Endothelial cell of umbilical vein (primary cell): Measurements from ENCODE around the gene ZNF354C. TPM values are rescaled to one million over a fixed set of nuclear protein-coding genes. Genes with fewer than 3 reads are reported as not detected.

Experiments
- BruUV-seq: library from RNA; stranded (reverse); fragments of 400-500 nt; replicated peaks from 2 replicates; lab custom pipeline; 2021; lab: Mats Ljungman, UMichigan
- CTCF ChIA-PET: fragments of 300-600, 350-600 bp; sonication (Branson Sonifier 250); formaldehyde crosslinking; loops from one replicate; lab custom pipeline; 2021; ENCODE audit warnings: antibody characterized with exemption, inconsistent platforms; lab: Charles Lee
- POLR2A ChIA-PET: fragments of 300-600, 350-600 bp; sonication (Branson Sonifier 250); formaldehyde crosslinking; loops from one replicate; lab custom pipeline; 2021; ENCODE audit warnings: antibody characterized with exemption, inconsistent platforms; lab: Charles Lee
- DNase-seq: peaks from one replicate; pipeline ENCODE4 v3.0.0-alpha.2; 2011; ENCODE audit warnings: low read depth, low spot score
- FAIRE-seq: peaks from 2 replicates; lab custom pipeline; 2011; peaks lifted over from hg19 to GRCh38; lab: Jason Lieb, UNC
- H2AFZ ChIP-seq: 2 replicates; pipeline ENCODE4 v1.6.0; 2012; ENCODE audit warnings: low read depth, low read length, control low read depth, inconsistent platforms
- H3K27ac ChIP-seq: 2 replicates; pipeline ENCODE4 v1.5.1; 2011; ENCODE audit warnings: low read depth, mild to moderate bottlenecking, control low read depth, low read length, moderate library complexity; ENCODE audit not compliant: insufficient read depth
- H3K27me3 ChIP-seq, 2 experiments: 2 replicates each; pipeline versions ENCODE4 v1.6.0 to v1.6.1; 2011; ENCODE audit warnings: low read length in 2 of 2, mixed read lengths in 1 of 2; ENCODE audit not compliant: control insufficient read depth in 2 of 2, insufficient read depth in 2 of 2
- H3K36me3 ChIP-seq, 2 experiments: 2 replicates in 1 of 2; 3 replicates in 1 of 2; pipeline ENCODE4 v1.5.1; 2011; ENCODE audit warnings: low read length in 2 of 2, mild to moderate bottlenecking in 1 of 2, moderate library complexity in 1 of 2; ENCODE audit not compliant: control insufficient read depth in 2 of 2, insufficient read depth in 2 of 2; ENCODE audit errors: extremely low read depth in 1 of 2
- H3K4me1 ChIP-seq: 3 replicates; pipeline ENCODE4 v1.5.1; 2011; ENCODE audit warnings: mild to moderate bottlenecking, low read length; ENCODE audit not compliant: control insufficient read depth, insufficient read depth; ENCODE audit errors: extremely low read depth
- H3K4me2 ChIP-seq: 2 replicates; pipeline ENCODE4 v1.6.1; 2011; ENCODE audit warnings: low read length, control low read depth, mixed read lengths; ENCODE audit not compliant: insufficient read depth
- H3K4me3 ChIP-seq, 3 experiments: fragments of 200-600 bp in 1 of 3; sonication (generic), shearing (Covaris generic) in 1 of 3; replicated peaks in 1 of 3; 2 replicates each; pipeline ENCODE4 v1.5.1; 2011 to 2016; ENCODE audit warnings: control low read depth in 3 of 3, low read length in 3 of 3, mild to moderate bottlenecking in 2 of 3, inconsistent platforms in 1 of 3, low read depth in 1 of 3, moderate library complexity in 1 of 3; ENCODE audit not compliant: insufficient read depth in 1 of 3
- H3K79me2 ChIP-seq: 2 replicates; pipeline ENCODE4 v1.6.0; 2012; ENCODE audit warnings: low read length, inconsistent platforms; ENCODE audit not compliant: control insufficient read depth, insufficient read depth
- H3K9ac ChIP-seq: replicated peaks from 2 replicates; pipeline ENCODE3; 2011; ENCODE audit warnings: low read length, control low read depth; ENCODE audit not compliant: insufficient read depth; ENCODE audit errors: extremely low read depth
- H3K9me1 ChIP-seq: replicated peaks from 3 replicates; pipeline ENCODE4 v1.6.0; 2011; ENCODE audit warnings: mild to moderate bottlenecking, low read length; ENCODE audit not compliant: control insufficient read depth, insufficient read depth; ENCODE audit errors: extremely low read depth
- H3K9me3 ChIP-seq: replicated peaks from 2 replicates; pipeline ENCODE4 v1.5.1; 2012; ENCODE audit warnings: low read length, inconsistent platforms; ENCODE audit not compliant: control insufficient read depth, insufficient read depth
- H4K20me1 ChIP-seq: replicated peaks from 2 replicates; pipeline ENCODE3; 2011; ENCODE audit warnings: mild to moderate bottlenecking, low read length; ENCODE audit not compliant: control insufficient read depth, insufficient read depth; ENCODE audit errors: extremely low read depth
- EZH2 ChIP-seq: IDR thresholded peaks from 2 replicates; pipeline ENCODE4 v1.6.1; 2012; ENCODE audit warnings: borderline replicate concordance, low read depth, mild to moderate bottlenecking, moderate library complexity, low read length, inconsistent platforms; ENCODE audit not compliant: severe bottlenecking
- FOS ChIP-seq: IDR thresholded peaks from 2 replicates; pipeline ENCODE4 v1.6.1; 2011; ENCODE audit warnings: mild to moderate bottlenecking, low read length, moderate library complexity, borderline replicate concordance; ENCODE audit not compliant: insufficient read depth
- GATA2 ChIP-seq: IDR thresholded peaks from 2 replicates; pipeline ENCODE4 v1.7.0; 2011; ENCODE audit warnings: low read depth, mild to moderate bottlenecking, moderate library complexity, mixed read lengths, low read length; ENCODE audit not compliant: insufficient read length, insufficient read depth
- JUN ChIP-seq: IDR thresholded peaks from 2 replicates; pipeline ENCODE4 v1.6.1; 2011; ENCODE audit warnings: borderline replicate concordance, low read depth; ENCODE audit not compliant: insufficient read length, insufficient read depth
- MYC ChIP-seq: IDR thresholded peaks from one replicate; pipeline ENCODE4 v1.6.1; 2011; ENCODE audit warnings: mild to moderate bottlenecking, low read depth, low read length
- POLR2A ChIP-seq: IDR thresholded peaks from 2 replicates; pipeline ENCODE4 v1.6.1; 2012; ENCODE audit warnings: low read depth, mild to moderate bottlenecking, control low read depth, low read length
- POLR2AphosphoS5 ChIP-seq: IDR thresholded peaks from 2 replicates; pipeline ENCODE4 v1.6.1; 2012; ENCODE audit warnings: low read depth, mild to moderate bottlenecking, control low read depth, low read length, moderate library complexity; ENCODE audit not compliant: insufficient read depth
- dilution Hi-C: fragments of 300-500 bp; cut with MboI; formaldehyde crosslinking; loops from one replicate; pipeline ENCODE4 v1.15.0; 2019; ENCODE audit warnings: low sequenced_read_pairs; ENCODE audit not compliant: extremely low pct_ligation_motif_present
- intact Hi-C: fragments of 100-400 bp; cut with micrococcal nuclease; formaldehyde crosslinking; loops from one replicate; pipeline ENCODE4 v1.10.0; 2022
- polyA plus RNA-seq, 4 experiments: library from polyadenylated mRNA; depleted of rRNA in 3 of 4; stranded (reverse) in 3 of 4; unstranded in 1 of 4; fragments of >200 nt; gene quantifications; 2 replicates each; pipeline versions ENCODE4 v1.2.1 to v1.2.3, GENCODE V29; 2011 to 2012; ENCODE audit warnings: missing spikeins in 1 of 4
- total RNA-seq: library from RNA; stranded (reverse); gene quantifications from 2 replicates; pipeline ENCODE4 v1.2.3, GENCODE V29; 2021
- TF ChIP-seq, protein P1 (sequence below): IDR thresholded peaks from 2 replicates; pipeline ENCODE4 v1.6.1; 2011; ENCODE audit not compliant: insufficient read depth, insufficient read length
- TF ChIP-seq, protein P2 (sequence below), 2 donors: IDR thresholded peaks; 1 replicate in 1 of 2; 2 replicates in 1 of 2; pipeline ENCODE4 v1.5.1; 2011; ENCODE audit warnings: low read length in 2 of 2, mild to moderate bottlenecking in 2 of 2, moderate library complexity in 2 of 2, control low read depth in 1 of 2, inconsistent platforms in 1 of 2, low read depth in 1 of 2; ENCODE audit not compliant: insufficient read depth in 1 of 2; ENCODE audit errors: extremely low read depth in 1 of 2

Gene ZNF354C
- total and polyA plus RNA-seq, 2 donors (not counting 3 experiments of a cell fraction or from before 2014, with no cell fraction given) = 1.5 to 4.7 TPM

DNA sequence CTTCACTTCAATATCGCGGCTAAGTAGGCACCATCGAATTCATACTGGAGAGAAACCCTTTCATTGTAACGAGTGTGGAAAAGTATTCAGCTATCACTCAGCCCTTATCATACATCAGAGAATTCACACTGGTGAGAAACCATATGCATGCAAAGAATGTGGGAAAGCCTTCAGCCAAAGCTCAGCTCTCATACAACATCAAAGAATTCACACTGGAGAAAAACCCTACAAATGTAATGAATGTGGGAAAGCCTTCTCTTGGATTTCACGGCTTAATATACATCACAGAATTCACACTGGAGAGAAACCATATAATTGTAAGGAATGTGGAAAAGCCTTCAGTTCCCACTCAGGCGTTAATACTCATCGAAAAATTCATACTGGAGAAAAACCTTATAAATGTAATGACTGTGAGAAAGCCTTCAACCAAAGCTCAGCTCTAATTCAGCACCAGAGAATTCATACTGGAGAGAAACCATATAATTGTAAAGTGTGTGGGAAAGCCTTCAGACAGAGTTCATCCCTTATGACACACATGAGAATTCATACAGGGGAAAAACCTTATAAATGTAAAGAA, 27.1 kb upstream of the ZNF354C start:
- CTCF ChIA-PET = no interaction called here
- no peaks in the 10 kb centered on the region for H4K20me1 ChIP-seq
- intact Hi-C loops = no loop called here

More for the DNA sequence above, 27.1 kb upstream of the ZNF354C start:
- H3K4me3 ChIP-seq = no peak overlapping the region
- no peak for DNase-seq
- BruUV-seq = no TSS peak
- peaks cover 22% of the 10 kb centered on the region for H3K9me3 ChIP-seq
- no peaks in the 10 kb centered on the region for H3K4me1 ChIP-seq
- H3K27me3 ChIP-seq = no peaks in the 10 kb centered on the region
- peaks cover 0 to 23% of the 10 kb centered on the region in 2 experiments for H3K36me3 ChIP-seq
- H3K9me1 ChIP-seq = no peaks in the 10 kb centered on the region
- H2AFZ ChIP-seq = no peak overlapping the region
- TF ChIP-seq MYC (no peak), FOS (no peak), GATA2 (no peak), EZH2 (no peak), JUN (no peak), POLR2AphosphoS5 (no peak), POLR2A (no peak)
- TF ChIP-seq, protein P1, sequence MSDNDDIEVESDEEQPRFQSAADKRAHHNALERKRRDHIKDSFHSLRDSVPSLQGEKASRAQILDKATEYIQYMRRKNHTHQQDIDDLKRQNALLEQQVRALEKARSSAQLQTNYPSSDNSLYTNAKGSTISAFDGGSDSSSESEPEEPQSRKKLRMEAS = no peak
- TF ChIP-seq, protein P2, sequence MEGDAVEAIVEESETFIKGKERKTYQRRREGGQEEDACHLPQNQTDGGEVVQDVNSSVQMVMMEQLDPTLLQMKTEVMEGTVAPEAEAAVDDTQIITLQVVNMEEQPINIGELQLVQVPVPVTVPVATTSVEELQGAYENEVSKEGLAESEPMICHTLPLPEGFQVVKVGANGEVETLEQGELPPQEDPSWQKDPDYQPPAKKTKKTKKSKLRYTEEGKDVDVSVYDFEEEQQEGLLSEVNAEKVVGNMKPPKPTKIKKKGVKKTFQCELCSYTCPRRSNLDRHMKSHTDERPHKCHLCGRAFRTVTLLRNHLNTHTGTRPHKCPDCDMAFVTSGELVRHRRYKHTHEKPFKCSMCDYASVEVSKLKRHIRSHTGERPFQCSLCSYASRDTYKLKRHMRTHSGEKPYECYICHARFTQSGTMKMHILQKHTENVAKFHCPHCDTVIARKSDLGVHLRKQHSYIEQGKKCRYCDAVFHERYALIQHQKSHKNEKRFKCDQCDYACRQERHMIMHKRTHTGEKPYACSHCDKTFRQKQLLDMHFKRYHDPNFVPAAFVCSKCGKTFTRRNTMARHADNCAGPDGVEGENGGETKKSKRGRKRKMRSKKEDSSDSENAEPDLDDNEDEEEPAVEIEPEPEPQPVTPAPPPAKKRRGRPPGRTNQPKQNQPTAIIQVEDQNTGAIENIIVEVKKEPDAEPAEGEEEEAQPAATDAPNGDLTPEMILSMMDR (IDR thresholded peaks at IDR 0.05; ENCODE audit: extremely low read depth in 1 of 2, insufficient read depth in 1 of 2, low read depth in 1 of 2, low read length in 2 of 2) = no peak
- no peak overlapping the region for H3K27ac ChIP-seq
- POLR2A ChIA-PET = no interaction called here
- dilution Hi-C loops = no loop called here
- H3K4me2 ChIP-seq = no peak overlapping the region
- FAIRE-seq = no peak
- no peak overlapping the region for H3K9ac ChIP-seq
- no peaks in the 10 kb centered on the region for H3K79me2 ChIP-seq
